DOHH2 (cell line): Measurements from ENCODE around the gene ABCA4.

Experiments
- H3F3A ChIP-seq: fragments of 200-600 bp; sonication (generic), shearing (Covaris generic); 2 replicates; pipeline ENCODE4 v1.6.0; 2016; ENCODE audit warnings: antibody characterized with exemption, mild to moderate bottlenecking; ENCODE audit not compliant: control insufficient read depth, insufficient read depth
- H3K27ac ChIP-seq: fragments of 200-600 bp; sonication (generic); 2 replicates; pipeline ENCODE4 v1.5.1; 2014; ENCODE audit warnings: low read depth, mild to moderate bottlenecking, low read length, moderate library complexity
- H3K27me3 ChIP-seq: fragments of 200-600 bp; sonication (generic); 2 replicates; pipeline ENCODE4 v1.6.1; 2014; ENCODE audit warnings: mild to moderate bottlenecking, low read length, mixed read lengths; ENCODE audit not compliant: control insufficient read depth
- H3K36me3 ChIP-seq: fragments of 200-600 bp; sonication (generic); 2 replicates; pipeline ENCODE4 v1.6.1; 2014; ENCODE audit warnings: mild to moderate bottlenecking, low read length, moderate library complexity, mixed read lengths; ENCODE audit not compliant: control insufficient read depth
- H3K4me1 ChIP-seq: fragments of 200-600 bp; sonication (generic); 2 replicates; pipeline ENCODE4 v1.6.1; 2014; ENCODE audit warnings: mild to moderate bottlenecking, low read length, mixed read lengths; ENCODE audit not compliant: control insufficient read depth
- H3K4me2 ChIP-seq: fragments of 200-600 bp; sonication (generic); 2 replicates; pipeline ENCODE4 v1.6.0; 2014; ENCODE audit warnings: mild to moderate bottlenecking, low read length, moderate library complexity
- H3K4me3 ChIP-seq: fragments of 200-600 bp; sonication (generic); 2 replicates; pipeline ENCODE4 v1.5.1; 2014; ENCODE audit warnings: mild to moderate bottlenecking, low read length, mixed read lengths
- H3K79me2 ChIP-seq: fragments of 200-600 bp; sonication (generic); 2 replicates; pipeline ENCODE4 v1.6.1; 2014; ENCODE audit warnings: mild to moderate bottlenecking, low read length, mixed read lengths; ENCODE audit not compliant: control insufficient read depth
- H3K9me2 ChIP-seq: fragments of 200-600 bp; sonication (generic); replicated peaks from 2 replicates; pipeline ENCODE4 v1.6.1; 2014; ENCODE audit warnings: mild to moderate bottlenecking, low read length, mixed read lengths; ENCODE audit not compliant: control insufficient read depth
- H3K9me3 ChIP-seq: fragments of 200-600 bp; sonication (generic); 2 replicates; pipeline ENCODE4 v1.6.1; 2014; ENCODE audit warnings: antibody characterized with exemption, low read length, mixed read lengths; ENCODE audit not compliant: control insufficient read depth, insufficient read depth
- H4K20me1 ChIP-seq: fragments of 200-600 bp; sonication (generic); 2 replicates; pipeline ENCODE4 v1.6.0; 2014; ENCODE audit warnings: low read depth, mild to moderate bottlenecking, antibody characterized with exemption, low read length, moderate library complexity; ENCODE audit not compliant: control insufficient read depth, insufficient read depth
- CTCF ChIP-seq: fragments of 200-600 bp; sonication (generic); IDR thresholded peaks from one replicate; pipeline ENCODE4 v1.5.1; 2014; ENCODE audit warnings: antibody characterized with exemption, mild to moderate bottlenecking, low read depth, low read length; ENCODE audit not compliant: poor library complexity, severe bottlenecking
- EZH2phosphoT487 ChIP-seq: fragments of 200-600 bp; sonication (generic); IDR thresholded peaks from 2 replicates; pipeline ENCODE4 v1.6.1; 2017; ENCODE audit warnings: borderline replicate concordance, mild to moderate bottlenecking, antibody characterized with exemption, low read length, moderate library complexity, mixed read lengths

The ABCA4 gene

DNA sequence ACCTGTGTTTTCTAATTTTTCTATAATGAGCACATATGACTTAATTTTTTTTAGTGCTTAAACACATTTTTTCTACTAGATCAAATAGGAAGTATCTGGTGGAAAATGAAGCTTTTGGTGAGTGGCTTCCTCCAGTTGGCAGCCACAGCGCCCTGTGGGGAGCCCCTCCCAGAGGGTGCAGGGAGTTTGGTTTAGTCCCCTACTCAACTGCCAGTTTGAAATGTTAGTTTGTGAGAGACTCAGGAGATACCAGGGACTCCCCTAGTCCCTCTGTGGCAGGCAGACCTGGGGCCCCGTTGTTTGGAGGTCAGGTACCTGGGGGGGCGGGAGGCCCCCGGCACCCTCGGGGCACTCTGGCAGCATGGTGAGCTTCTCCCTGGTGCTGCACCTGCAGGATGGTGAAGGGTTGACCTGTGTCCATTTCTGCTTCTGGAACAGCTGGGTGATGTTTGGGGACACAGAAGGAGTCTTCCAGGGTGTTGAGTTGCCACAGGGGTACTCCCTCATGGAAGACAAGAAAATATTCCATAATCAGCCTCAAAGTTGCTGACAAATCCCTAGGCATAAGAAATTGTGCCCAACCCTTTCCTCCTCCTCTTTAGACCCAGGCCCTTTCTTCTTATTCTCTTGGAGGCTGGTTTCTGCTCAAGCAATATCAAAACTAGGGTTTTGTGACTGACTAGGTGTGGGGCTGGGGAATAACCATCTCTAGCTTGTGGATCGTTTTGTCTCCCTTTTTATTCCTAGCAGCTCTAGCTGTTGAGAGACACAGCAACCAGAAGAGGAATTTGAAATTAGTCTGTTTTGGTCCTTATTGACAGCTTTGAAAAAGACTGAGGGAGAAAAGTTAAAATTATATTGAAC, 91.6 kb downstream of the ABCA4 start:
- H3K27me3 ChIP-seq = no peaks in the 10 kb centered on the region
- no peaks in the 10 kb centered on the region for H3F3A ChIP-seq
- no peaks in the 10 kb centered on the region for H3K9me3 ChIP-seq
- no peaks in the 10 kb centered on the region for H3K4me1 ChIP-seq
- no peaks in the 10 kb centered on the region for H3K79me2 ChIP-seq
- no peaks in the 10 kb centered on the region for H3K9me2 ChIP-seq
- no peak overlapping the region for H3K4me2 ChIP-seq
- no peaks in the 10 kb centered on the region for H4K20me1 ChIP-seq
- no peak overlapping the region for H3K4me3 ChIP-seq
- H3K36me3 ChIP-seq = no peaks in the 10 kb centered on the region
- H3K27ac ChIP-seq = no peak overlapping the region
- TF ChIP-seq CTCF = no peak
- TF ChIP-seq EZH2phosphoT487 = no peak

DNA sequence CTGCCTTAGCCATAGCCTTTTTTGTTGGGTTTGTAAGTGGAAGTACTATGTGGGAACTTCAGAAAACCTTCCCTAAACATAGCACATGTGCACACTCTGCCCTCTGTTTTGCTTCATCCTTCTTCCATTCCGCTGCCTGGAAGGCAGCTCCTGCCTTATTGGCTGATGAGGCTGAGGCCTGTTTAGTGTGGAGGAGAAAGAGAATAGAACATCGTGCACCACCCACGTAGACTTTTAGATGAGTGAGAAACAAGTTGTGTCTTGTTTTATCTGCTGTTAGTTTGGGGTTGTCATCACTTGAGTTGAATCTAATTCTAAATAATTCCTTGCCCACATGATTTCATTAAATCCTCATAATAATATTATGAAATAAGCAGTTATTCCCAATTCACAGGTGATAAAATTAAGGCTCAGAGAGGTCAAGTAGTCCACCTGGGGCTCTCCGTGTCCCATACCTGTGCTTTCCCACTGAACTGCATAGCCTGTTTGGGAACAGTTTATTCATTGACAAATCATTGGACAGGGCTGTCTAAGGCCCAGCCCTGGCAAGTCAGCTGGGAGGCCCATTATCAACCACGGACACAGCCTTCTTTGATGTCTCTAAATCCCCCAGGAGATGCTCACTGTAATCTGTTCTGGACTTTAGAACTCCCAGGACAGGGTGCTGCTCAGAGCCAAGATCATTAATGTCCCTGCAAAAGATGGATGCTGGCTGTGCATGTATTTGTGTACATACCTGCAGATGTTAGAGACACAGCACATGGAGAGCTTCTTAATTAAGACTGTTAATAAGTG, 93.0 kb downstream of the ABCA4 start:
- H3K79me2 ChIP-seq = no peaks in the 10 kb centered on the region
- H3K27ac ChIP-seq = no peak overlapping the region
- no peaks in the 10 kb centered on the region for H3K9me2 ChIP-seq
- H3K9me3 ChIP-seq = no peaks in the 10 kb centered on the region
- H3K36me3 ChIP-seq = no peaks in the 10 kb centered on the region
- no peak overlapping the region for H3K4me2 ChIP-seq
- no peak for TF ChIP-seq EZH2phosphoT487
- no peak for TF ChIP-seq CTCF
- no peaks in the 10 kb centered on the region for H3F3A ChIP-seq
- H3K4me1 ChIP-seq = no peaks in the 10 kb centered on the region
- peaks cover 2% of the 10 kb centered on the region; the same call in 1 of the 2 replicates for H3K27me3 ChIP-seq
- H4K20me1 ChIP-seq = no peaks in the 10 kb centered on the region
- no peak overlapping the region for H3K4me3 ChIP-seq

DNA sequence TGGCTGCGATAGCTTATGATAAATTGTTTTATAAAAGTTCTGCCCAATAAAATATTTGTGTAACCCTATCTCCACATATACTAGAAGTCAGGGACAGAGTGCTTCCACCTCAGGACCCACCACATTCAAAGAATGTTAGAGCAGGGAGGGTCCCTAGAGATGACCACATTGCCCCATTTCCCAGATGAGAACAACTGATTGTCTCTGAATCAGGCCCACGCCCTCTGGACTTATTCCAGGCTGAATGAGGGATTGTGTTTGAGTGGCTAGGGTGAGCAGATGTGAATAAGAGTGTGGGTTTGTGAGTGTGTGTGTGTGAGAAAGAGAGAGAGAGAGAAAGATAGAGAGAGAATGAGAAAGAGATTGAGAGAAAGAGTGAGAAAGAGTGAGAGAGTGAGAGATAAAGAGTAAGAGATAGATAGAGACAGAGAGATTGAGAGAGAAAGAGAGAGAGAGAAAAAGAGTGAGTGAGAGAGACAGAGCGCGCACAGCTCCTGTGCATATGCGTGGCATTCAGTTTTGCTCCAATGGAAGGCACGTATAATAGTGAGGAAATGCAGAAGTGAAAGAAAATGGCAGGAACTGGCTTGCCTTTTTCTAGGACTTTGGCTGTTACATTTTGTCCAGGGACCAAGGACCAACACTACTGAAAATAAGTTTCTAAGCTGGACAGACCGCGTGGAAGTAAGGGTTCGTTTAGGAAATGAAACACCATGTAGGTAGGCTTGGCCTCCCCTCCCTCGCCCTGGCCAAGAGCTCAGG, 94.1 kb downstream of the ABCA4 start:
- peaks cover 2% of the 10 kb centered on the region; the same call in 1 of the 2 replicates for H3K27me3 ChIP-seq
- no peaks in the 10 kb centered on the region for H4K20me1 ChIP-seq
- no peaks in the 10 kb centered on the region for H3K4me1 ChIP-seq
- no peak overlapping the region for H3K4me2 ChIP-seq
- no peak overlapping the region for H3K27ac ChIP-seq
- TF ChIP-seq EZH2phosphoT487 (no peak), CTCF (no peak)
- no peaks in the 10 kb centered on the region for H3K79me2 ChIP-seq
- no peaks in the 10 kb centered on the region for H3K9me3 ChIP-seq
- H3F3A ChIP-seq = no peaks in the 10 kb centered on the region
- no peak overlapping the region for H3K4me3 ChIP-seq
- no peaks in the 10 kb centered on the region for H3K9me2 ChIP-seq
- H3K36me3 ChIP-seq = no peaks in the 10 kb centered on the region
